Heart left ventricle (tissue), 13 donors: ENCODE results near the gene PDAP1.
A peak's percentile ranks its signal among the peaks of the same experiment; 100 is the strongest.
"Not testable (repeated sequence)": the region's sequence is repeated elsewhere in the genome, so short reads cannot be mapped to it uniquely, and the experiment has no call there.

Experiments
- POLR2A ChIP-seq, 2 donors: fragments of 450-650 bp; IDR thresholded peaks; one replicate each; pipeline ENCODE4 v1.6.1; 2017; ENCODE audit warnings: antibody characterized with exemption in 2 of 2, mild to moderate bottlenecking in 2 of 2, moderate library complexity in 2 of 2
- TF ChIP-seq, protein P1 (sequence below), 12 donors: fragments of 200-600 bp; sonication (generic) in 4 of 12; IDR thresholded peaks; one replicate each; pipeline versions ENCODE4 v1.5.0 to v1.8.0; 2018 to 2022; ENCODE audit warnings: antibody characterized with exemption in 12 of 12, mild to moderate bottlenecking in 5 of 12
- donor health status: ischemic (EF 13 %, LVEDD 7.1; RV severe dilation, severe dysfunction).
- donor health status: DM: no; HTN: yes; CAD: no.
- donor health status: DM: no; HTN: no; CAD: no.
- donor health status: ischemic (EF 25% LVEDD 6.9; RV normal size, moderate dysfunction).
- donor health status: ischemic (EF 25% LVEDD 5.7; RV mildly dilated, moderate dysfunction).
- donor health status: ischemic (EF 35%, LVEDD 5.7; RV mildly dilated, moderate dysfunction).
- donor health status: nonischemic (EF 11% LVEDD 7.7; RV severe dilation, severe dysfunction).
- donor health status: DM: yes; HTN: yes; CAD: no.
- donor health status: PGD.
- donor health status: ischemic (EF 29% LVEDD 5.4; RV normal size, mild dysfunction).
- donor health status: nonischemic (EF 23%, LVEDD 6.1; RV moderate dilation, normal function).

DNA sequence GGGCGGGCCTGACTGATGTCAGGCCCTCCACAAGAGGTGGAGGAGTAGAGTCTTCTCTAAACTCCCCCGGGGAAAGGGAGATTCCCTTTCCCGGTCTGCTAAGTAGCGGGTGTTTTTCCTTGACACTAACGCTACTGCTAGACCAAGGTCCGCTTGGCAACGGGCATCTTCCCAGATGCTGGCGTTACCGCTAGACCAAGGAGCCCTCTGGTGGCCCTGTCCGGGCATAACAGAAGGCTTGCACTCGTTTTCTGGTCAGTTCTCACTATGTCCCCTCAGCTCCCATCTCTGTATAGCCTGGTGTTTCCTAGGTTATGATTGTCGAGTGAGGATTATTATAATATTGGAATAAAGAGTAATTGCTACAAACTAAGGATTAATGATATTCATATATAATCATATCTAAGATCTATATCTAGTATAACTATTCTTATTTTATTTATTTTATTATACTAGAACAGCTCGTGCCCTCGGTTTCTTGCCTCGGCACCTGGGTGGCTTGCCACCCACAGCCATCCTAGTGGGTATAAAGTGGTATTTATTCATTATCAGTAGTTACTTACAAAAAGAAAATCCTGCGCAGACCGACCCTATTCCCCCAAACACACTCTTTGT lies 7.2 kb upstream of the PDAP1 start:
- TF ChIP-seq, protein P1, sequence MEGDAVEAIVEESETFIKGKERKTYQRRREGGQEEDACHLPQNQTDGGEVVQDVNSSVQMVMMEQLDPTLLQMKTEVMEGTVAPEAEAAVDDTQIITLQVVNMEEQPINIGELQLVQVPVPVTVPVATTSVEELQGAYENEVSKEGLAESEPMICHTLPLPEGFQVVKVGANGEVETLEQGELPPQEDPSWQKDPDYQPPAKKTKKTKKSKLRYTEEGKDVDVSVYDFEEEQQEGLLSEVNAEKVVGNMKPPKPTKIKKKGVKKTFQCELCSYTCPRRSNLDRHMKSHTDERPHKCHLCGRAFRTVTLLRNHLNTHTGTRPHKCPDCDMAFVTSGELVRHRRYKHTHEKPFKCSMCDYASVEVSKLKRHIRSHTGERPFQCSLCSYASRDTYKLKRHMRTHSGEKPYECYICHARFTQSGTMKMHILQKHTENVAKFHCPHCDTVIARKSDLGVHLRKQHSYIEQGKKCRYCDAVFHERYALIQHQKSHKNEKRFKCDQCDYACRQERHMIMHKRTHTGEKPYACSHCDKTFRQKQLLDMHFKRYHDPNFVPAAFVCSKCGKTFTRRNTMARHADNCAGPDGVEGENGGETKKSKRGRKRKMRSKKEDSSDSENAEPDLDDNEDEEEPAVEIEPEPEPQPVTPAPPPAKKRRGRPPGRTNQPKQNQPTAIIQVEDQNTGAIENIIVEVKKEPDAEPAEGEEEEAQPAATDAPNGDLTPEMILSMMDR (IDR thresholded peaks at IDR 0.05): peak; percentile 45 to 70 (median 60)
- TF ChIP-seq POLR2A (IDR thresholded peaks at IDR 0.05): not testable (repeated sequence)
